NCI-H460 (cell line): ENCODE data around the gene BOK. TPM values are rescaled to one million over a fixed set of nuclear protein-coding genes. Genes with fewer than 3 reads are reported as not detected.
"Not testable (repeated sequence)": the region's sequence is repeated elsewhere in the genome, so short reads cannot be mapped to it uniquely, and the experiment has no call there.

Experiments used
- DNase-seq: peaks from one replicate; pipeline ENCODE4 v3.0.0-alpha.2; 2016; ENCODE audit warnings: low read depth; ENCODE audit errors: extremely low read depth
- total RNA-seq: library from RNA; depleted of rRNA; stranded (reverse); fragments of >200 nt; shearing (Covaris generic); gene quantifications from 2 replicates; pipeline ENCODE4 v1.2.3, GENCODE V29; 2014

The BOK gene
- total RNA-seq, 1 experiment from 2014 or later: 8.9 TPM

- no peak for DNase-seq
Measured at GRCh38 chr2:241570961-241571581, 12.5 kb downstream of the BOK start.

GRCh38 chr2:241571821-241572620 lies 13.5 kb downstream of the BOK start:
- DNase-seq: no peak

- not testable (repeated sequence) for DNase-seq
Measured at GRCh38 chr2:241572915-241573651, 14.5 kb downstream of the BOK start.

GRCh38 chr2:241573741-241574140 lies 15.2 kb downstream of the BOK start:
- DNase-seq: no peak

- no peak for DNase-seq
Measured at GRCh38 chr2:241574911-241575623, 16.5 kb downstream of the BOK start.

- DNase-seq: no peak
Measured at GRCh38 chr2:241575624-241576292, 17.2 kb downstream of the BOK start.

GRCh38 chr2:241576293-241576654 lies 17.7 kb downstream of the BOK start:
- DNase-seq: no peak

- no peak for DNase-seq
Measured at GRCh38 chr2:241577413-241578122, 19.0 kb downstream of the BOK start.

GRCh38 chr2:241579281-241579680 lies 20.7 kb downstream of the BOK start:
- DNase-seq: no peak

- no peak for DNase-seq
Measured at GRCh38 chr2:241582328-241582727, 23.8 kb downstream of the BOK start.

- DNase-seq: no peak
Measured at GRCh38 chr2:241582806-241583205, 24.3 kb downstream of the BOK start.

- DNase-seq: no peak
Measured at GRCh38 chr2:241584436-241584835, 25.9 kb downstream of the BOK start.

GRCh38 chr2:241586564-241587264 lies 28.2 kb downstream of the BOK start:
- DNase-seq: no peak

GRCh38 chr2:241589863-241590262 lies 31.3 kb downstream of the BOK start:
- not testable (repeated sequence) for DNase-seq

- DNase-seq: not testable (repeated sequence)
Measured at GRCh38 chr2:241590496-241591455, 32.2 kb downstream of the BOK start.

- DNase-seq: no peak
Measured at GRCh38 chr2:241592126-241592845, 33.7 kb downstream of the BOK start.

GRCh38 chr2:241593271-241593670 lies 34.7 kb downstream of the BOK start:
- DNase-seq: no peak
